ENCODE data around the gene PLCB1. TPM values are rescaled to one million over a fixed set of nuclear protein-coding genes. Genes with fewer than 3 reads are reported as not detected.

Gene PLCB1
- total RNA-seq (9.0 and 13.4 TPM in 2 replicates), polyA plus RNA-seq (14.5 and 23.3 TPM in 2 replicates), polyA minus RNA-seq (ENCODE audit: low replicate concordance) (8.1 and 13.2 TPM in 2 replicates)
- polyA plus RNA-seq (2012): 10.3 and 14.3 TPM in 2 replicates

- H3K9ac ChIP-seq (ENCODE audit: insufficient read depth, low read length): peak within 1 kb of the TSS; percentile 64
- H3K9me3 ChIP-seq (ENCODE audit: control insufficient read depth, insufficient read depth, low read depth, low read length): no peaks in the 10 kb centered on the region
- H3K4me1 ChIP-seq (ENCODE audit: control insufficient read depth, extremely low read depth, insufficient read depth, low read length): peaks cover 2% of the 10 kb centered on the region
- H4K20me1 ChIP-seq (ENCODE audit: control insufficient read depth, extremely low read depth, insufficient read depth, low read length): no peaks in the 10 kb centered on the region
- H3K79me2 ChIP-seq (ENCODE audit: control insufficient read depth, insufficient read depth, low read length): peaks cover 14% of the 10 kb centered on the region
- H3K27ac ChIP-seq (ENCODE audit: insufficient read depth, low read length): peak within 1 kb of the TSS; percentile 39
- no peaks in the 10 kb centered on the region for H3K27me3 ChIP-seq (ENCODE audit: control insufficient read depth, insufficient read depth, low read length)
- peak within 1 kb of the TSS; percentile 67 to 81 (median 70) for H3K4me3 ChIP-seq (replicated peaks in 1 of 4; ENCODE audit: control extremely low read depth in 1 of 4, insufficient read depth in 1 of 4, low read depth in 3 of 4, low read length in 4 of 4)
- TF ChIP-seq CTCF (conservative IDR thresholded peaks at IDR 0.05 in 1 of 2, IDR thresholded peaks at IDR 0.05 in 1 of 2; ENCODE audit: low read depth in 1 of 2, low read length in 2 of 2) (peak; percentile 80 to 94), EZH2 (IDR thresholded peaks at IDR 0.05; ENCODE audit: low read length, missing control alignments) (no peak)
- H3K36me3 ChIP-seq (ENCODE audit: control insufficient read depth, insufficient read depth, low read length): no peaks in the 10 kb centered on the region
- peak; percentile 72 to 83 for DNase-seq (ENCODE audit: low read depth in 2 of 2)
- H2AFZ ChIP-seq (ENCODE audit: low read length): peak within 1 kb of the TSS; percentile 77
- H3K4me2 ChIP-seq (ENCODE audit: extremely low read depth, insufficient read depth, low read length): peak within 1 kb of the TSS; percentile 94
These were observed at the start of gene PLCB1 for GRCh38 chr20:8131598-8132483. TSS of gene PLCB1 (plus strand) at chr20:8132266. CDS start at chr20:8132652, 386 bp downstream.

GRCh38 chr20:8082989-8083388 is 49.1 kb upstream of the PLCB1 start:
- Histone ChIP-seq H3K9ac (ENCODE audit: insufficient read depth, low read length) (no peak overlapping the region), H3K4me2 (ENCODE audit: extremely low read depth, insufficient read depth, low read length) (no peak overlapping the region), H2AFZ (ENCODE audit: low read length) (no peak overlapping the region), H3K27ac (ENCODE audit: insufficient read depth, low read length) (no peak overlapping the region), H3K4me3 (replicated peaks in 1 of 4; ENCODE audit: control extremely low read depth in 1 of 4, insufficient read depth in 1 of 4, low read depth in 3 of 4, low read length in 4 of 4) (no peak overlapping the region), H3K27me3 (ENCODE audit: control insufficient read depth, insufficient read depth, low read length) (no peaks in the 10 kb centered on the region), H3K79me2 (ENCODE audit: control insufficient read depth, insufficient read depth, low read length) (no peaks in the 10 kb centered on the region), H4K20me1 (ENCODE audit: control insufficient read depth, extremely low read depth, insufficient read depth, low read length) (no peaks in the 10 kb centered on the region), H3K9me3 (ENCODE audit: control insufficient read depth, insufficient read depth, low read depth, low read length) (no peaks in the 10 kb centered on the region), H3K36me3 (ENCODE audit: control insufficient read depth, insufficient read depth, low read length) (no peaks in the 10 kb centered on the region), H3K4me1 (ENCODE audit: control insufficient read depth, extremely low read depth, insufficient read depth, low read length) (no peaks in the 10 kb centered on the region)
- DNase-seq (ENCODE audit: low read depth in 2 of 2): peak; percentile 70 to 88
- TF ChIP-seq EZH2 (IDR thresholded peaks at IDR 0.05; ENCODE audit: low read length, missing control alignments): no peak
- no peak for TF ChIP-seq CTCF (conservative IDR thresholded peaks at IDR 0.05 in 1 of 2, IDR thresholded peaks at IDR 0.05 in 1 of 2; ENCODE audit: low read depth in 1 of 2, low read length in 2 of 2)

- no peaks in the 10 kb centered on the region for H3K9me3 ChIP-seq (ENCODE audit: control insufficient read depth, insufficient read depth, low read depth, low read length)
- no peak overlapping the region for H2AFZ ChIP-seq (ENCODE audit: low read length)
- no peaks in the 10 kb centered on the region for H3K4me1 ChIP-seq (ENCODE audit: control insufficient read depth, extremely low read depth, insufficient read depth, low read length)
- no peak for TF ChIP-seq CTCF (conservative IDR thresholded peaks at IDR 0.05 in 1 of 2, IDR thresholded peaks at IDR 0.05 in 1 of 2; ENCODE audit: low read depth in 1 of 2, low read length in 2 of 2)
- TF ChIP-seq EZH2 (IDR thresholded peaks at IDR 0.05; ENCODE audit: low read length, missing control alignments): no peak
- no peak overlapping the region for H3K4me2 ChIP-seq (ENCODE audit: extremely low read depth, insufficient read depth, low read length)
- no peaks in the 10 kb centered on the region for H3K27me3 ChIP-seq (ENCODE audit: control insufficient read depth, insufficient read depth, low read length)
- H3K9ac ChIP-seq (ENCODE audit: insufficient read depth, low read length): no peak overlapping the region
- no peak overlapping the region for H3K4me3 ChIP-seq (replicated peaks in 1 of 4; ENCODE audit: control extremely low read depth in 1 of 4, insufficient read depth in 1 of 4, low read depth in 3 of 4, low read length in 4 of 4)
- DNase-seq (ENCODE audit: low read depth in 2 of 2): peak in 1 of 2 donors; percentile 43
- no peaks in the 10 kb centered on the region for H3K79me2 ChIP-seq (ENCODE audit: control insufficient read depth, insufficient read depth, low read length)
- no peaks in the 10 kb centered on the region for H3K36me3 ChIP-seq (ENCODE audit: control insufficient read depth, insufficient read depth, low read length)
- H4K20me1 ChIP-seq (ENCODE audit: control insufficient read depth, extremely low read depth, insufficient read depth, low read length): no peaks in the 10 kb centered on the region
- H3K27ac ChIP-seq (ENCODE audit: insufficient read depth, low read length): no peak overlapping the region
These were observed 42.4 kb upstream of the PLCB1 start for GRCh38 chr20:8089668-8090067.
